Astrocyte of the spinal cord (primary cell): ENCODE results near the gene STOML2.

Experiments used
- DNase-seq: peaks from one replicate; pipeline ENCODE4 v3.0.0; 2011; ENCODE audit warnings: low read depth, low spot score
- H3K4me3 ChIP-seq: 2 replicates; pipeline ENCODE4 v1.5.1; 2011; ENCODE audit warnings: low read depth, mild to moderate bottlenecking, low read length, moderate library complexity
- in situ Hi-C: cut with HindIII; loops from 2 replicates; pipeline ENCODE4 v1.10.0; 2017; ENCODE audit warnings: low sequenced_read_pairs
- TF ChIP-seq, protein P1 (sequence below): IDR thresholded peaks from 2 replicates; pipeline ENCODE4 v1.5.1; 2012; ENCODE audit warnings: low read depth, mild to moderate bottlenecking, low read length, inconsistent platforms

The STOML2 gene

DNA sequence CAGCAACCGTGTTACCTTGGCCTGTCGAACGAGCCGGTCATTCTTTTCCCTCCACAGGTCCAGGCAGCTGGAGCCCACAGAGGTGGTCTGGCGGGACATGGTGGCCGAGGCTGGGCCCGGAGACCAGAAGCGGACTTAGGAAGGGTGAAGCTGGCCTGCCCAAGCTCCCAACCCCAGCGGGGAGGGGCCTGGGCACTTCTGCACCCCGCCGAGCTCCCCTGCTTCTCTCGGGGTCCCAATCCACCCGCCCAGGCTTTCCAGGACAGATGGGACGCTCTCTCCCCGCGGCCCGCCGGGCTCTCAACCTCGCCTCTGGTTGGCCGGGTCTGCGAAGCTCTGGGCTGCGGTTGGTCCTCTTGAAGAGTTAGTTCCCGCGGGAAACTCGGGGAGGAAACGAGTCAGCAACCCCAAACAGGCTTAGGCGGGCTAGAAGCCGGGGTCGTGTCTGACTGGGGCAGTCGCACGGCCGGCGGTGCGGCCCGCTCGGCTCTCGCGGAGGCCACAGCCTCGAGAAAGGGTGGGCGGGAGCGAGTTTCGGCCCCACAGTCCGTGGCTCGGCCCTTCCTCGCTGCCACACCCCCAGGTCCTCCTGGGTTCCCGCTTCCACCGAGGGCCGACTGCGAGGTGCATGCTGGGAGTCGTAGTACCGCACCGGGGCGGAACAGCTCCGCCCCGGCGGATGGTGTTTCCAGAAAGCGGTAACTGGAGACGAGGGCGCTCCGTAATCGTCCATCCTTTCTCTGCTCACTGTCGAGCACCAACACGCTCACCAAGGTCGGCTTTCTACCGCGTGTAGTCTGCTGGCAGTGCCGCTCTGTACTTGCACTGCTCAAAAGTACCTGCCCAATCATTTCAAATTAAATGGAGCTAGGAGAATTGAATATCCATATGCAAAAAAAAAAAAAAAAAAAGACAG is 23.2 kb downstream of the STOML2 start, which contains the start of gene FANCG:
Gene FANCG (minus strand): TSS at position 517 of the 916 bp plus-strand sequence. CDS start 418 bp downstream, at position 99.
- H3K4me3 ChIP-seq: peak within 1 kb of the TSS; percentile 77
- TF ChIP-seq, protein P1, sequence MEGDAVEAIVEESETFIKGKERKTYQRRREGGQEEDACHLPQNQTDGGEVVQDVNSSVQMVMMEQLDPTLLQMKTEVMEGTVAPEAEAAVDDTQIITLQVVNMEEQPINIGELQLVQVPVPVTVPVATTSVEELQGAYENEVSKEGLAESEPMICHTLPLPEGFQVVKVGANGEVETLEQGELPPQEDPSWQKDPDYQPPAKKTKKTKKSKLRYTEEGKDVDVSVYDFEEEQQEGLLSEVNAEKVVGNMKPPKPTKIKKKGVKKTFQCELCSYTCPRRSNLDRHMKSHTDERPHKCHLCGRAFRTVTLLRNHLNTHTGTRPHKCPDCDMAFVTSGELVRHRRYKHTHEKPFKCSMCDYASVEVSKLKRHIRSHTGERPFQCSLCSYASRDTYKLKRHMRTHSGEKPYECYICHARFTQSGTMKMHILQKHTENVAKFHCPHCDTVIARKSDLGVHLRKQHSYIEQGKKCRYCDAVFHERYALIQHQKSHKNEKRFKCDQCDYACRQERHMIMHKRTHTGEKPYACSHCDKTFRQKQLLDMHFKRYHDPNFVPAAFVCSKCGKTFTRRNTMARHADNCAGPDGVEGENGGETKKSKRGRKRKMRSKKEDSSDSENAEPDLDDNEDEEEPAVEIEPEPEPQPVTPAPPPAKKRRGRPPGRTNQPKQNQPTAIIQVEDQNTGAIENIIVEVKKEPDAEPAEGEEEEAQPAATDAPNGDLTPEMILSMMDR: no peak
- in situ Hi-C loops: no loop called here
- peak; percentile 95 for DNase-seq

DNA sequence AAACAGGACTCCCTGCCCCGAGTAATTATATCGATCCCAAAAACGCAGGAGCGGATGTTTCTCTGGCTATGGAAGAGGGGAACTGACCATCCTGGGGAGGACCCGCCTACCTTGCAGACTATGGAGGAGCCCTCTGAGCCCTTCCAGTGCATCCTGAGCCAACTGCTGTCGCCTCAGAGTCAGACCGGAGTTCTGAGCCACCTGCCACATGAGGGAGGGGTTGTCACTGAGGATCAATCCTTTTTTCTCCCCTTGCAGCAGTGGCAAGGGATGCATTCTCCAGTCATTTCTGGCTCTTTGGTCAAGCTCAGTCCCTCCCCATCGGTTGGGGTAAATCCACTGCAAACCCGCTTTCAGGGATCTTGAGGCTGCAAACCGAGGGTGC is 23.9 kb downstream of the STOML2 start:
- no peak for DNase-seq
- H3K4me3 ChIP-seq: peak overlapping the region; percentile 77
- in situ Hi-C loops: no loop called here
- TF ChIP-seq, protein P1: no peak

DNA sequence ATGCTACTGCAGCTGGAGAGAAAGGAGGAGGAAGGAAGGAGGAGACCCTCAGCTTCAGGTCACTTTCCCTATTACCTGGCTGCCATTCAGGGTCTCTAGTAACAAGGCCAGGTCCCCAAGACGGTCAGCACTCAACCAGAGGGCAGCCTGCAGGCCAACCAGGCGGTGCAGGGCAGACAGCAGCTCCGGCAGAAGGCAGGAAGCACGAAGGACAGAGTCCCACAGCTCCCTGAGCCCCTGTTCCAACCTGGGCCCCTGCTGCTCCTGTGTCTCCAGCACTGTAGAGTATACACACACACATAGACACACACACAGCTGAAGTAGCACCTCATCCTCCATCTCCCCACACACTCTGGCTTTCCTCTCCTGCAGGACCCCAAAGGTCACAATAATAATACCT is 24.9 kb downstream of the STOML2 start:
- TF ChIP-seq, protein P1: no peak
- H3K4me3 ChIP-seq: peak overlapping the region; percentile 77
- in situ Hi-C loops: no loop called here
- DNase-seq: no peak

DNA sequence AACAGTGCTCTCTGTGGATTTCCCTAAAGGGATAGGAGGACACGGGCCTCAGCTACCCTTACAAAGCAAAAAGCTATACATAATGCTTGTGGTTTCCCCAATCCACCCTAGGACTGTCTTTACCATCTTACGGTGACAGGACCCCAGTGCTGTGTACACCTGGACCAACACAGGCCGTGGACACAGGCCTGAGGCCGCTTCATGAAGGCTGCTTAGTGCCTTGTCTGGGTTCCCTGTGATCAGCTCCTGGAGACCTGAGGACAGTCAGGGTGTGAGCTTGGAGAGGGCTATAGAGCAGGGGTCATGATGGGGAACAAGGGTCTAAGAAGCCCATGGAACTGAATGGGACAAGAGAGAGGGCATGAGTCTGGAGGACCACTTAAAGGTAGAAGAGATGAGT is 26.1 kb downstream of the STOML2 start:
- H3K4me3 ChIP-seq: no peak overlapping the region
- DNase-seq: no peak
- TF ChIP-seq, protein P1: no peak
- in situ Hi-C loops: no loop called here

DNA sequence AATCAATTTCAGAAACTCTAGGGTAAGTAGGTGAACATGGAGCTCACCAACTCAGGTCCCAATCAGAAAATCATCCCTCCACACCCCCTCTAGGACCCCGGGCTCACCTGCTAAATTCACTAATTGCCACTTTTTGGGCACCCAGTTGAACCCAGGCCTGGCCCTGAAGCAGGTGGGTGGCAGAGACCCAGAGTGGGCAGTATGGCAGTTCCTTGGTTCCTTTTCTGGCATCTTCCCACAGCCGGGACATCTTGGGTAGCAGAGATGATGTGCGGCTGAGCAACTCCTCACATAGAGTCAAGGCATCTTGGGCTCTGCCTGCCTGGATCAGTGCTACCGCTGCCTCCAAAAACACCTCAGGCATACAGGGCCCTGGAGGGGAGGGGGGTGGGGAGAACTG is 27.6 kb downstream of the STOML2 start:
- in situ Hi-C loops: no loop called here
- TF ChIP-seq, protein P1: no peak
- no peak for DNase-seq
- H3K4me3 ChIP-seq: no peak overlapping the region

DNA sequence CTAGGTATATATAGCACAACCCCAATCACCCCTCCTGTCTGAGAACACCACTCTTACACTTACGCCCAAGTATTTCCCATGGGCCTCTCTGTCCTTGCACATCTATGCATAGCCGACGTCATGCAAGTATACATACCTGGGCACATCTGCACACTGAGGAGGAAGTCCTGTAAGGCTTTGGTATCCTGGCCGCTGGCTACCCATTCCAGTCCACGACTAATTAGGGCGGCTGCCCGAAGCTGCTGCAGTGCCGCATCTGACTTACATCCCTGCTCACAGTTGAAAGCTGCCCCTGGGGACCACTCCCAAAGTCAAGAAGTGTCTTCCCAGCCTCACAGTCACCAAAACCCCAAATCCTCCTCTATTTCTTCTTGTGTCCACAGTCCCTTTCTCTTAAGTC is 28.1 kb downstream of the STOML2 start:
- no peak for DNase-seq
- H3K4me3 ChIP-seq: no peak overlapping the region
- TF ChIP-seq, protein P1: no peak
- in situ Hi-C loops: no loop called here
